GM10847 (cell line): ENCODE results near the gene ATRNL1.

Experiments used
- POLR2A ChIP-seq: IDR thresholded peaks from 2 replicates; pipeline ENCODE4 v1.6.1; 2011; ENCODE audit not compliant: insufficient read length; ENCODE audit errors: extremely low read depth

The ATRNL1 gene

GRCh38 chr10:115063701-115064658 lies 29.2 kb upstream of the ATRNL1 start:
- no peak for TF ChIP-seq POLR2A

GRCh38 chr10:115065801-115066200 lies 27.4 kb upstream of the ATRNL1 start:
- TF ChIP-seq POLR2A = no peak

- no peak for TF ChIP-seq POLR2A
Measured at GRCh38 chr10:115066528-115066927, 26.6 kb upstream of the ATRNL1 start.

- no peak for TF ChIP-seq POLR2A
Measured at GRCh38 chr10:115073796-115074195, 19.4 kb upstream of the ATRNL1 start.

- no peak for TF ChIP-seq POLR2A
Measured at GRCh38 chr10:115082506-115082905, 10.7 kb upstream of the ATRNL1 start.

- TF ChIP-seq POLR2A = no peak
Measured at GRCh38 chr10:115084277-115084850, 8.8 kb upstream of the ATRNL1 start.

GRCh38 chr10:115091161-115091560 lies 2.0 kb upstream of the ATRNL1 start:
- TF ChIP-seq POLR2A = no peak

GRCh38 chr10:115092258-115092554 lies 959 bp upstream of the ATRNL1 start:
- no peak for TF ChIP-seq POLR2A

GRCh38 chr10:115092555-115093285 lies 445 bp upstream of the ATRNL1 start:
- no peak for TF ChIP-seq POLR2A

- no peak for TF ChIP-seq POLR2A
Measured at GRCh38 chr10:115093776-115094408, 727 bp downstream of the ATRNL1 start.

- no peak for TF ChIP-seq POLR2A
Measured at GRCh38 chr10:115094416-115095140, 1.4 kb downstream of the ATRNL1 start.

- TF ChIP-seq POLR2A = no peak
Measured at GRCh38 chr10:115095758-115096157, 2.6 kb downstream of the ATRNL1 start.

- TF ChIP-seq POLR2A = no peak
Measured at GRCh38 chr10:115103700-115104099, 10.5 kb downstream of the ATRNL1 start.

GRCh38 chr10:115107830-115108229 lies 14.7 kb downstream of the ATRNL1 start:
- no peak for TF ChIP-seq POLR2A

GRCh38 chr10:115117301-115117700 lies 24.1 kb downstream of the ATRNL1 start:
- TF ChIP-seq POLR2A = no peak
